ENCODE data around the gene ATXN1.

ATXN1 gene

GRCh38 chr6:16741112-16742016 lies 19.9 kb downstream of the ATXN1 start:
- DNase-seq: no peak

GRCh38 chr6:16740097-16740496 lies 21.2 kb downstream of the ATXN1 start:
- DNase-seq: no peak

GRCh38 chr6:16739329-16739801 lies 21.9 kb downstream of the ATXN1 start:
- DNase-seq: peak; percentile 10

GRCh38 chr6:16737925-16738324 lies 23.3 kb downstream of the ATXN1 start:
- DNase-seq: no peak

- DNase-seq: peak; percentile 80
These were observed 24.1 kb downstream of the ATXN1 start for GRCh38 chr6:16736856-16737775.

GRCh38 chr6:16735014-16735413 lies 26.2 kb downstream of the ATXN1 start:
- no peak for DNase-seq

GRCh38 chr6:16733085-16733484 lies 28.2 kb downstream of the ATXN1 start:
- DNase-seq: no peak

- no peak for DNase-seq
These were observed 29.7 kb downstream of the ATXN1 start for GRCh38 chr6:16731478-16732051.

- peak; percentile 78 for DNase-seq
These were observed 30.4 kb downstream of the ATXN1 start for GRCh38 chr6:16730738-16731477.

- DNase-seq: no peak
These were observed 31.5 kb downstream of the ATXN1 start for GRCh38 chr6:16729744-16730143.

- no peak for DNase-seq
These were observed 32.0 kb downstream of the ATXN1 start for GRCh38 chr6:16729183-16729691.

GRCh38 chr6:16728513-16729182 lies 32.6 kb downstream of the ATXN1 start:
- no peak for DNase-seq

GRCh38 chr6:16727996-16728395 lies 33.3 kb downstream of the ATXN1 start:
- DNase-seq: no peak

GRCh38 chr6:16725145-16725864 lies 36.0 kb downstream of the ATXN1 start:
- DNase-seq: no peak

- no peak for DNase-seq
These were observed 37.4 kb downstream of the ATXN1 start for GRCh38 chr6:16723826-16724225.

GRCh38 chr6:16723402-16723801 lies 37.9 kb downstream of the ATXN1 start:
- DNase-seq: no peak

GRCh38 chr6:16722630-16723029 lies 38.6 kb downstream of the ATXN1 start:
- no peak for DNase-seq

GRCh38 chr6:16721977-16722376 lies 39.3 kb downstream of the ATXN1 start:
- DNase-seq: peak; percentile 17

GRCh38 chr6:16720861-16721260 lies 40.4 kb downstream of the ATXN1 start:
- DNase-seq: no peak

GRCh38 chr6:16719488-16719887 lies 41.8 kb downstream of the ATXN1 start:
- DNase-seq: no peak

GRCh38 chr6:16718356-16718755 lies 42.9 kb downstream of the ATXN1 start:
- no peak for DNase-seq
